OCI-LY1 (cell line): ENCODE measurements around the gene SPZ1.

Source experiments
- H2AFZ ChIP-seq: fragments of 200-600 bp; sonication (generic), shearing (Covaris generic); 2 replicates; pipeline ENCODE4 v1.6.0; 2014; ENCODE audit warnings: antibody characterized with exemption, mild to moderate bottlenecking, low read length
- H3F3A ChIP-seq: fragments of 200-600 bp; sonication (generic), shearing (Covaris generic); 2 replicates; pipeline ENCODE4 v1.6.0; 2014; ENCODE audit warnings: mild to moderate bottlenecking, antibody characterized with exemption, low read length, moderate library complexity; ENCODE audit not compliant: insufficient read depth
- H3K27ac ChIP-seq: fragments of 200-600 bp; sonication (generic); 2 replicates; pipeline ENCODE4 v1.5.1; 2014; ENCODE audit warnings: low read length, mixed run types, mild to moderate bottlenecking, low read depth; ENCODE audit not compliant: poor library complexity, severe bottlenecking
- H3K27me3 ChIP-seq: fragments of 200-600 bp; sonication (generic); 2 replicates; pipeline ENCODE4 v1.6.0; 2014; ENCODE audit warnings: antibody characterized with exemption, mild to moderate bottlenecking, low read length, moderate library complexity; ENCODE audit not compliant: insufficient read depth
- H3K36me3 ChIP-seq: fragments of 200-600 bp; sonication (generic); 2 replicates; pipeline ENCODE4 v1.6.1; 2014; ENCODE audit warnings: mild to moderate bottlenecking, antibody characterized with exemption, low read length, moderate library complexity, mixed read lengths; ENCODE audit not compliant: insufficient read depth
- H3K4me1 ChIP-seq: fragments of 200-600 bp; sonication (generic); 2 replicates; pipeline ENCODE4 v1.5.1; 2014; ENCODE audit warnings: mild to moderate bottlenecking, low read length, moderate library complexity; ENCODE audit not compliant: insufficient read depth, severe bottlenecking
- H3K4me2 ChIP-seq: fragments of 200-600 bp; sonication (generic), shearing (Covaris generic); 2 replicates; pipeline ENCODE4 v1.6.1; 2014; ENCODE audit warnings: low read length
- H3K4me3 ChIP-seq: fragments of 200-600 bp; sonication (generic); 2 replicates; pipeline ENCODE4 v1.5.1; 2014; ENCODE audit warnings: low read length, low read depth, mild to moderate bottlenecking, mixed read lengths; ENCODE audit not compliant: poor library complexity, severe bottlenecking
- H3K79me2 ChIP-seq: fragments of 200-600 bp; shearing (Covaris generic); 2 replicates; pipeline ENCODE4 v1.6.1; 2016; ENCODE audit warnings: mixed run types, low read length, mixed read lengths; ENCODE audit not compliant: insufficient read depth
- H3K9ac ChIP-seq: fragments of 200-600 bp; sonication (generic), shearing (Covaris generic); 2 replicates; pipeline ENCODE4 v1.6.1; 2014; ENCODE audit warnings: mild to moderate bottlenecking, low read length, mixed read lengths
- H3K9me2 ChIP-seq: fragments of 200-600 bp; sonication (generic), shearing (Covaris generic); 2 replicates; pipeline ENCODE4 v1.6.1; 2014; ENCODE audit warnings: low read depth, mild to moderate bottlenecking, low read length, mixed read lengths
- H3K9me3 ChIP-seq: fragments of 200-600 bp; shearing (Covaris generic); 2 replicates; pipeline ENCODE4 v1.6.1; 2014; ENCODE audit warnings: low read length, mixed read lengths
- H4K20me1 ChIP-seq: fragments of 200-600 bp; sonication (generic), shearing (Covaris generic); 2 replicates; pipeline ENCODE4 v1.6.0; 2016; ENCODE audit warnings: mild to moderate bottlenecking, low read length; ENCODE audit not compliant: insufficient read depth
- EZH2 ChIP-seq: fragments of 200-600 bp; sonication (generic), shearing (Covaris generic); IDR thresholded peaks from 2 replicates; pipeline ENCODE4 v1.8.0; 2017; ENCODE audit warnings: borderline replicate concordance, mixed run types, mild to moderate bottlenecking, antibody characterized with exemption, low read length, moderate library complexity, mixed read lengths
- TF ChIP-seq, protein P1 (sequence below): fragments of 200-600 bp; sonication (generic), shearing (Covaris generic); IDR thresholded peaks from 2 replicates; pipeline ENCODE4 v1.5.1; 2017; ENCODE audit warnings: mild to moderate bottlenecking, antibody characterized with exemption, low read length, moderate library complexity, mixed read lengths

Gene SPZ1

GRCh38 chr5:80337379-80337778, 17.6 kb downstream of the SPZ1 start:
- no peaks in the 10 kb centered on the region for H3K9me2 ChIP-seq
- H3F3A ChIP-seq: no peaks in the 10 kb centered on the region
- no peak overlapping the region for H3K9ac ChIP-seq
- no peaks in the 10 kb centered on the region for H4K20me1 ChIP-seq
- H3K9me3 ChIP-seq: no peaks in the 10 kb centered on the region
- no peak overlapping the region for H2AFZ ChIP-seq
- H3K4me3 ChIP-seq: no peak overlapping the region
- TF ChIP-seq, protein P1, sequence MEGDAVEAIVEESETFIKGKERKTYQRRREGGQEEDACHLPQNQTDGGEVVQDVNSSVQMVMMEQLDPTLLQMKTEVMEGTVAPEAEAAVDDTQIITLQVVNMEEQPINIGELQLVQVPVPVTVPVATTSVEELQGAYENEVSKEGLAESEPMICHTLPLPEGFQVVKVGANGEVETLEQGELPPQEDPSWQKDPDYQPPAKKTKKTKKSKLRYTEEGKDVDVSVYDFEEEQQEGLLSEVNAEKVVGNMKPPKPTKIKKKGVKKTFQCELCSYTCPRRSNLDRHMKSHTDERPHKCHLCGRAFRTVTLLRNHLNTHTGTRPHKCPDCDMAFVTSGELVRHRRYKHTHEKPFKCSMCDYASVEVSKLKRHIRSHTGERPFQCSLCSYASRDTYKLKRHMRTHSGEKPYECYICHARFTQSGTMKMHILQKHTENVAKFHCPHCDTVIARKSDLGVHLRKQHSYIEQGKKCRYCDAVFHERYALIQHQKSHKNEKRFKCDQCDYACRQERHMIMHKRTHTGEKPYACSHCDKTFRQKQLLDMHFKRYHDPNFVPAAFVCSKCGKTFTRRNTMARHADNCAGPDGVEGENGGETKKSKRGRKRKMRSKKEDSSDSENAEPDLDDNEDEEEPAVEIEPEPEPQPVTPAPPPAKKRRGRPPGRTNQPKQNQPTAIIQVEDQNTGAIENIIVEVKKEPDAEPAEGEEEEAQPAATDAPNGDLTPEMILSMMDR: no peak
- no peak for TF ChIP-seq EZH2
- H3K27me3 ChIP-seq: no peaks in the 10 kb centered on the region
- H3K27ac ChIP-seq: no peak overlapping the region
- H3K4me1 ChIP-seq: no peaks in the 10 kb centered on the region
- H3K36me3 ChIP-seq: no peaks in the 10 kb centered on the region
- no peaks in the 10 kb centered on the region for H3K79me2 ChIP-seq
- H3K4me2 ChIP-seq: no peak overlapping the region

- TF ChIP-seq, protein P1: no peak
- TF ChIP-seq EZH2: no peak
- H3K4me1 ChIP-seq: no peaks in the 10 kb centered on the region
- no peak overlapping the region for H3K9ac ChIP-seq
- no peaks in the 10 kb centered on the region for H3F3A ChIP-seq
- no peak overlapping the region for H3K27ac ChIP-seq
- H3K4me2 ChIP-seq: no peak overlapping the region
- H3K4me3 ChIP-seq: no peak overlapping the region
- no peak overlapping the region for H2AFZ ChIP-seq
- H3K79me2 ChIP-seq: no peaks in the 10 kb centered on the region
- no peaks in the 10 kb centered on the region for H3K9me3 ChIP-seq
- H4K20me1 ChIP-seq: no peaks in the 10 kb centered on the region
- no peaks in the 10 kb centered on the region for H3K9me2 ChIP-seq
- no peaks in the 10 kb centered on the region for H3K27me3 ChIP-seq
- H3K36me3 ChIP-seq: no peaks in the 10 kb centered on the region
Observed at GRCh38 chr5:80339116-80339515, 19.3 kb downstream of the SPZ1 start.

GRCh38 chr5:80341016-80341775, 21.4 kb downstream of the SPZ1 start:
- H3K9me2 ChIP-seq: no peaks in the 10 kb centered on the region
- H3F3A ChIP-seq: no peaks in the 10 kb centered on the region
- no peaks in the 10 kb centered on the region for H3K79me2 ChIP-seq

More at GRCh38 chr5:80341016-80341775, 21.4 kb downstream of the SPZ1 start:
- H3K9me3 ChIP-seq: no peaks in the 10 kb centered on the region
- no peak overlapping the region for H2AFZ ChIP-seq
- H4K20me1 ChIP-seq: no peaks in the 10 kb centered on the region
- no peak overlapping the region for H3K9ac ChIP-seq
- H3K27ac ChIP-seq: no peak overlapping the region
- H3K4me1 ChIP-seq: no peaks in the 10 kb centered on the region
- TF ChIP-seq, protein P1: no peak
- no peak for TF ChIP-seq EZH2
- no peaks in the 10 kb centered on the region for H3K36me3 ChIP-seq
- H3K27me3 ChIP-seq: no peaks in the 10 kb centered on the region
- H3K4me3 ChIP-seq: no peak overlapping the region
- H3K4me2 ChIP-seq: no peak overlapping the region
